Neural progenitor cell (in vitro differentiated cells): ENCODE measurements around the gene AGBL4. TPM values are rescaled to one million over a fixed set of nuclear protein-coding genes. Genes with fewer than 3 reads are reported as not detected.

Experiments used
- DNase-seq: peaks from one replicate; pipeline ENCODE4 v3.0.0-alpha.2; 2016; ENCODE audit warnings: low spot score
- H2AFZ ChIP-seq: fragments of 200-600 bp; sonication (generic); replicated peaks from 2 replicates; pipeline ENCODE4 v1.6.1; 2016; ENCODE audit warnings: antibody characterized with exemption
- H3F3A ChIP-seq: fragments of 200-600 bp; sonication (generic); 2 replicates; pipeline ENCODE4 v1.6.1; 2016; ENCODE audit warnings: antibody characterized with exemption, low read depth
- H3K27ac ChIP-seq: fragments of 200-600 bp; sonication (generic); 2 replicates; pipeline ENCODE4 v1.5.1; 2016; ENCODE audit warnings: mild to moderate bottlenecking
- H3K27me3 ChIP-seq: fragments of 200-600 bp; sonication (generic); 2 replicates; pipeline ENCODE4 v1.6.1; 2016; ENCODE audit warnings: mild to moderate bottlenecking, moderate library complexity
- H3K36me3 ChIP-seq: fragments of 200-600 bp; sonication (generic); 2 replicates; pipeline ENCODE4 v1.5.1; 2016
- H3K4me1 ChIP-seq: fragments of 200-600 bp; sonication (generic); 2 replicates; pipeline ENCODE4 v1.6.1; 2016; ENCODE audit warnings: mixed run types
- H3K4me2 ChIP-seq: fragments of 200-600 bp; sonication (generic); 2 replicates; pipeline ENCODE4 v1.6.1; 2016
- H3K4me3 ChIP-seq: fragments of 200-600 bp; sonication (generic); 2 replicates; pipeline ENCODE4 v1.5.1; 2016
- H3K79me2 ChIP-seq: fragments of 200-600 bp; sonication (generic); 2 replicates; pipeline ENCODE4 v1.6.1; 2016; ENCODE audit warnings: low read depth
- H3K9ac ChIP-seq: fragments of 200-600 bp; sonication (generic); 2 replicates; pipeline ENCODE4 v1.6.1; 2016
- H3K9me3 ChIP-seq: fragments of 200-600 bp; sonication (generic); 2 replicates; pipeline ENCODE4 v1.5.1; 2016; ENCODE audit warnings: low read depth
- H4K20me1 ChIP-seq: fragments of 200-600 bp; sonication (generic); 2 replicates; pipeline ENCODE4 v1.6.1; 2016; ENCODE audit warnings: low read depth
- H3K27ac Mint-ChIP-seq: 3 replicates; pipeline ENCODE4 v1.8.0; 2021; ENCODE audit warnings: mixed read lengths
- H3K27me3 Mint-ChIP-seq: 2 replicates; pipeline ENCODE4 v1.8.0; 2022; ENCODE audit warnings: low read depth, mild to moderate bottlenecking, inconsistent platforms, moderate library complexity, mixed read lengths; ENCODE audit not compliant: insufficient read depth
- H3K36me3 Mint-ChIP-seq: 3 replicates; pipeline ENCODE4 v1.8.0; 2021; ENCODE audit warnings: mixed read lengths
- H3K4me1 Mint-ChIP-seq: 3 replicates; pipeline ENCODE4 v1.8.0; 2021; ENCODE audit warnings: mixed read lengths
- H3K4me3 Mint-ChIP-seq: 3 replicates; pipeline ENCODE4 v1.8.0; 2021; ENCODE audit warnings: mild to moderate bottlenecking, moderate library complexity, mixed read lengths
- H3K9me3 Mint-ChIP-seq: 3 replicates; pipeline ENCODE4 v1.8.0; 2020; ENCODE audit warnings: mixed read lengths
- EZH2 ChIP-seq: fragments of 200-600 bp; sonication (generic); IDR thresholded peaks from 2 replicates; pipeline ENCODE4 v1.6.1; 2017; ENCODE audit warnings: antibody characterized with exemption, mild to moderate bottlenecking, moderate library complexity
- EZH2phosphoT487 ChIP-seq: fragments of 200-600 bp; sonication (generic); IDR thresholded peaks from 2 replicates; pipeline ENCODE4 v1.6.1; 2017; ENCODE audit warnings: antibody characterized with exemption
- total RNA-seq: library from RNA; depleted of rRNA; stranded (reverse); fragments of >200 nt; gene quantifications from 2 replicates; pipeline ENCODE4 v1.2.3, GENCODE V29; 2015; ENCODE audit warnings: low replicate concordance
- TF ChIP-seq, protein P1 (sequence below): fragments of 200-600 bp; sonication (generic); IDR thresholded peaks from 2 replicates; pipeline ENCODE4 v1.5.1; 2017; ENCODE audit warnings: antibody characterized with exemption, mild to moderate bottlenecking

AGBL4 gene
- total RNA-seq, 1 donor from 2014 or later: 1.5 TPM

DNA sequence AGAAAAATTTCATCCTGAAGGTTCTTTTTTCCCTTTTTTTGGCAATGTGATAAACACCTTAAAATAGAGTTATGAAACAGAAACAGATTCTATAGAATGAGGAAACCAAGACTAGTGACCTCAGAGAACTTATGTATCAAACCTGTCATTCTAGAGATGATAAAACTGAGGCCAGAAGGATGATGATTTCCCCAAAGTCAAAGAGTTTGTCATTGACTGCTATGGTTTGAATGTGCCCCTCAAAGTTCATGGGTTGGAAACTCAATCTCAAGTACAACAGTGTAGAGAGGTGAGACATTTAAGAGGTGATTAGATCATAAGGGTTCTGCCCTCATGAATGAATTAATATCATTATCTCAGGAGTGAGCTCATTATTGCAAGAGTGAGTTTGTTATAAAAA is 1233.4 kb downstream of the AGBL4 start:
- H3F3A ChIP-seq: no peaks in the 10 kb centered on the region
- H3K36me3 Mint-ChIP-seq: no peaks in the 10 kb centered on the region
- no peak for DNase-seq
- no peaks in the 10 kb centered on the region for H3K36me3 ChIP-seq
- no peaks in the 10 kb centered on the region for H3K27me3 ChIP-seq
- no peaks in the 10 kb centered on the region for H3K4me1 ChIP-seq
- no peaks in the 10 kb centered on the region for H4K20me1 ChIP-seq
- H3K4me1 Mint-ChIP-seq: no peaks in the 10 kb centered on the region
- H3K27ac Mint-ChIP-seq: no peak overlapping the region
- no peak overlapping the region for H3K9ac ChIP-seq
- no peak overlapping the region for H3K4me2 ChIP-seq
- no peaks in the 10 kb centered on the region for H3K79me2 ChIP-seq
- no peak overlapping the region for H3K27ac ChIP-seq
- no peaks in the 10 kb centered on the region for H3K9me3 ChIP-seq
- TF ChIP-seq EZH2 (no peak), EZH2phosphoT487 (no peak)
- TF ChIP-seq, protein P1, sequence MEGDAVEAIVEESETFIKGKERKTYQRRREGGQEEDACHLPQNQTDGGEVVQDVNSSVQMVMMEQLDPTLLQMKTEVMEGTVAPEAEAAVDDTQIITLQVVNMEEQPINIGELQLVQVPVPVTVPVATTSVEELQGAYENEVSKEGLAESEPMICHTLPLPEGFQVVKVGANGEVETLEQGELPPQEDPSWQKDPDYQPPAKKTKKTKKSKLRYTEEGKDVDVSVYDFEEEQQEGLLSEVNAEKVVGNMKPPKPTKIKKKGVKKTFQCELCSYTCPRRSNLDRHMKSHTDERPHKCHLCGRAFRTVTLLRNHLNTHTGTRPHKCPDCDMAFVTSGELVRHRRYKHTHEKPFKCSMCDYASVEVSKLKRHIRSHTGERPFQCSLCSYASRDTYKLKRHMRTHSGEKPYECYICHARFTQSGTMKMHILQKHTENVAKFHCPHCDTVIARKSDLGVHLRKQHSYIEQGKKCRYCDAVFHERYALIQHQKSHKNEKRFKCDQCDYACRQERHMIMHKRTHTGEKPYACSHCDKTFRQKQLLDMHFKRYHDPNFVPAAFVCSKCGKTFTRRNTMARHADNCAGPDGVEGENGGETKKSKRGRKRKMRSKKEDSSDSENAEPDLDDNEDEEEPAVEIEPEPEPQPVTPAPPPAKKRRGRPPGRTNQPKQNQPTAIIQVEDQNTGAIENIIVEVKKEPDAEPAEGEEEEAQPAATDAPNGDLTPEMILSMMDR: no peak
- H3K4me3 ChIP-seq: no peak overlapping the region
- no peak overlapping the region for H2AFZ ChIP-seq
- H3K9me3 Mint-ChIP-seq: no peaks in the 10 kb centered on the region
- H3K4me3 Mint-ChIP-seq: no peak overlapping the region
- H3K27me3 Mint-ChIP-seq: peaks cover 2% of the 10 kb centered on the region

DNA sequence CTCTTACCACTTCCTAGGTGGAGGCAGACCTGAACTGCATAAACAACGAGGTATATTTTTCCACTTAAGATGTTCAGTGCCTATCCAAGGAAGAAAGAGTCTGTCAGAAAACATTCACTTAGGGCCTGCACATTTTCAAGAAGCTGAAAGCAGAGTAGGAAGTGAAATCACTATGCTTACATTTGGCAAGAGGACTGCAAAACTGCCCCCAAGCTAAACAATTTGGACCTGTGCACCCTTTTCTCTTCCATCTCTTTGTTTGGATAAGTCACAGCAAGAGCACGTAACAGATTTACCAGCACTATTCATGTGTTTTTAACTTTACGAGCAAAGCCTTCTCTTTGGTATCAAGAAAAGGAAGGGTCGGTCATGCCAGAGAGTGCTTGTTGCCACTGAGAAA is 1233.9 kb downstream of the AGBL4 start:
- H3K4me1 ChIP-seq: no peaks in the 10 kb centered on the region
- Mint-ChIP-seq H3K27ac (no peak overlapping the region), H3K27me3 (peaks cover 2% of the 10 kb centered on the region), H3K4me1 (no peaks in the 10 kb centered on the region), H3K36me3 (no peaks in the 10 kb centered on the region), H3K4me3 (no peak overlapping the region), H3K9me3 (no peaks in the 10 kb centered on the region)
- no peak overlapping the region for H3K4me2 ChIP-seq
- TF ChIP-seq, protein P1: no peak
- TF ChIP-seq EZH2: no peak
- TF ChIP-seq EZH2phosphoT487: no peak
- H4K20me1 ChIP-seq: no peaks in the 10 kb centered on the region
- no peak overlapping the region for H2AFZ ChIP-seq
- no peaks in the 10 kb centered on the region for H3F3A ChIP-seq
- H3K9me3 ChIP-seq: no peaks in the 10 kb centered on the region
- no peaks in the 10 kb centered on the region for H3K79me2 ChIP-seq
- no peaks in the 10 kb centered on the region for H3K27me3 ChIP-seq
- no peaks in the 10 kb centered on the region for H3K36me3 ChIP-seq
- DNase-seq: no peak
- no peak overlapping the region for H3K9ac ChIP-seq
- H3K4me3 ChIP-seq: no peak overlapping the region
- no peak overlapping the region for H3K27ac ChIP-seq

DNA sequence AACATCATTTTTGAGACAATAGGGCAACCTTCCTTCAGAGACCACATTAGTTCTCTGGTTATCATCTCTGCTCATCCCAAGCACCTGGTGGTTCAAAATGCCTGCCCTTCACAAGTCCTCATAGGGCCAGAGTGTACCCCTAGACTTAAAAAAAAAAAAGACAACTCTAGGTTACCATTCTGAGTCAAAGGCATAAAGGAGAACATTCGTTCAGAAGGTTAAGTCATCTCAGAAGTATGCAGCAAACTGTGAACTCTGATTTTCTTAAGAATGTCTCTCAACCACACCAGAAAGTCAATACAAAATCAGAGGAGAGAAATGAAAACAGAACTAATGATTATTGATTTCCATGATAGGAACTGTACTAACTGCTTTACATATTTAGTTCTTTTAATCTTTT is 1237.9 kb downstream of the AGBL4 start:
- Mint-ChIP-seq H3K9me3 (no peaks in the 10 kb centered on the region), H3K27me3 (peaks cover 2% of the 10 kb centered on the region), H3K4me1 (no peaks in the 10 kb centered on the region), H3K4me3 (no peak overlapping the region), H3K27ac (no peak overlapping the region), H3K36me3 (no peaks in the 10 kb centered on the region)
- no peak for TF ChIP-seq EZH2phosphoT487
- Histone ChIP-seq H3K27ac (no peak overlapping the region), H3K36me3 (no peaks in the 10 kb centered on the region), H3K4me2 (no peak overlapping the region), H3K9ac (no peak overlapping the region), H3K9me3 (no peaks in the 10 kb centered on the region), H3K4me1 (no peaks in the 10 kb centered on the region), H3K4me3 (no peak overlapping the region), H4K20me1 (no peaks in the 10 kb centered on the region), H3F3A (no peaks in the 10 kb centered on the region), H3K27me3 (no peaks in the 10 kb centered on the region), H3K79me2 (no peaks in the 10 kb centered on the region), H2AFZ (no peak overlapping the region)
- DNase-seq: no peak

DNA sequence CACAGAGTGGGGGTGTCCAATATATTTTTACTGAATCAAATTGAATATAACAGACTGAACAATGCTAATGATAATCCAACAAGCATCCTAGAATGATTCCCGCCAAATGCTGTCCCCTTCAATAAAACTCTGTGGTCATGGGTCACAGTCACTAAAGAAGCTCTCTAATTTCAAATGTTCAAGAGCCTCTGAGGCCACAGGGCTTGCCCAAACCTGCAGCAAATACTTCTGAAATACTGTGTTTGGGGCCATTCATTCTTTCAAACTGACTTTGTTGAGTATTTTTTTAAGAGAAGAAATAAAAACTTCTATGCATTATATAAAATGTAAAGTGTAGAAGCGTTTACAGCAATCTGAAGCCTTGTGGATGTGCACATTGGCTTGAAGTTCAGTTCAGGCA is 1239.5 kb downstream of the AGBL4 start:
- no peak overlapping the region for H3K9ac ChIP-seq
- H2AFZ ChIP-seq: no peak overlapping the region
- Mint-ChIP-seq H3K36me3 (no peaks in the 10 kb centered on the region), H3K4me1 (no peaks in the 10 kb centered on the region), H3K4me3 (no peak overlapping the region), H3K9me3 (no peaks in the 10 kb centered on the region), H3K27me3 (peaks cover under 1% of the 10 kb centered on the region), H3K27ac (no peak overlapping the region)
- H3K79me2 ChIP-seq: no peaks in the 10 kb centered on the region
- no peaks in the 10 kb centered on the region for H3K4me1 ChIP-seq
- no peaks in the 10 kb centered on the region for H3F3A ChIP-seq
- no peaks in the 10 kb centered on the region for H4K20me1 ChIP-seq
- no peaks in the 10 kb centered on the region for H3K27me3 ChIP-seq
- H3K4me3 ChIP-seq: no peak overlapping the region
- no peaks in the 10 kb centered on the region for H3K36me3 ChIP-seq
- H3K27ac ChIP-seq: no peak overlapping the region
- DNase-seq: no peak
- H3K9me3 ChIP-seq: no peaks in the 10 kb centered on the region
- H3K4me2 ChIP-seq: no peak overlapping the region
- TF ChIP-seq, protein P1: no peak
- TF ChIP-seq EZH2phosphoT487: no peak
- no peak for TF ChIP-seq EZH2
